ENCODE data around the gene CCDC142. TPM values are rescaled to one million over a fixed set of nuclear protein-coding genes. Genes with fewer than 3 reads are reported as not detected.

Gene CCDC142
- total RNA-seq, 2 experiments from 2014 or later: 18.9 to 20.2 TPM

DNA sequence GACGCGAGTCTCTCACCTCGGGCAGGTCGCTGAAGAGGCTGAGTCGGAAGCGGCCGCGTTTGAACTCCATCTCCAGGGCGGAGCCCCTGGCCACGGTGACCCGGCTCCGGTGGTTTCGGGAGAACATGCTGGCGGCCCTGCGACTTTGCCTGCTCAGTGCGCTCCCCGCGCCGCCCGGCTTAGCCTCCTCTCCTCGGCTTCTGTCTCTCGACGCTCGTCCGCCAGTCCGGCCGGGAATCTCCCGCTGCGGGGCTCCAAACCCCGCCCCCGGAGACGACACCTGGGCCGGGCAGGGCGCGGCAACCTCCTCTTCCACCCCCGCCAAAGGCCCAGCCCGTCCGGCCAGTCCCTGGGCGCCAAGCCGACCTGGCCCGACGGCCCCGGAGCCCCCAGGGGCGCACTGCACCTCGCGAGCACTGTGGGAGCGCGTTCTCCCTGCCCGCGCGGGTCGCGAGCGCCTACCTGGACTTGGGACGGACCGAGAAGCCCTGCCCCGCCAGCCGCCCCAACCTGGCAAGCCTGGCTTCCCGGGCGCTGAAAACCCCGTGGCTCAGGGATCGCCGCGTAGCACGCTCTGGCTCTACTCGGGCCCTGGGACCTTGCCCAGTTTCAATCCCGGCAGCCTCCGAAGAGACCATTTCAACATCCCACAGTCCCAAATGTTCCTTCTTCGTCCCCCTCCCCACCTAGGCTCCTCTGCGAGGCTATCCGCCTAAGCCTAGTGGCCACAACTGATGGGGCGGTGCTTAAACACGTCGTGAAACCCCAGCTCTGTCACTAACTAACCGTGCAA, 40.9 kb downstream of the CCDC142 start, which contains the start of gene RTKN:
TSS of gene RTKN (minus strand) at position 248 of the 793 bp plus-strand sequence. CDS start at position 127, 121 bp downstream.
- POLR2A ChIA-PET: no interaction called here
- CTCF ChIA-PET: no interaction called here

DNA sequence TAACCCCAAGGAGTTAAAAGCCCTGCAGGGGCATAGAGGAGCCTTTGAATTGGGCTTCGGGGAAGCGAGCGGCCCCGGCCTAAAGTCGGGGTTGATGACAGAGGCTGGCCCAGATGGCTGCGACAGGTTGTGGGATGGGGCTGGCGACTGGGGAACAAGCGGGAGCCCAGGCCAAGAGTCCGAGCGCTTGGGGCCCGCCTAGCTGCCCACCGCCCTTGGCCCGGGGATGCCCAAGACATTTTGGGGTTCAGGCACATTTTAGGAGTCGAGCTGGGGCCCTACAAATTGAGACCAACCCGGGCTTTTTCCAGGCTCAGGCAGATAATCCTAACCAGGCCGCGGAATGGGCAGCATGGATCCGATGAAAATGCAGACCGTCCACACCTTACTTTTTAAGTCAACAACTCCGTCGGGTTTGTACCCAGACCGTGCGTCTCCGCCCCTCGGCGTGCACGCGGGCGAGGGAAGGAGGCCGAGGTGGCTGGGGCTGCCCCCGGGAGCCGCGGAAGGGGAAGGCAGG, 41.6 kb downstream of the CCDC142 start:
- ChIA-PET CTCF (no interaction called here), POLR2A (no interaction called here)

GRCh38 chr2:74440378-74441169, 42.2 kb downstream of the CCDC142 start:
- POLR2A ChIA-PET: no interaction called here
- CTCF ChIA-PET: interaction anchor here (1.0 kb wide), 1 partner anchor 106 kb away, joined by 3 read pairs; no protein-coding TSS in a partner anchor

DNA sequence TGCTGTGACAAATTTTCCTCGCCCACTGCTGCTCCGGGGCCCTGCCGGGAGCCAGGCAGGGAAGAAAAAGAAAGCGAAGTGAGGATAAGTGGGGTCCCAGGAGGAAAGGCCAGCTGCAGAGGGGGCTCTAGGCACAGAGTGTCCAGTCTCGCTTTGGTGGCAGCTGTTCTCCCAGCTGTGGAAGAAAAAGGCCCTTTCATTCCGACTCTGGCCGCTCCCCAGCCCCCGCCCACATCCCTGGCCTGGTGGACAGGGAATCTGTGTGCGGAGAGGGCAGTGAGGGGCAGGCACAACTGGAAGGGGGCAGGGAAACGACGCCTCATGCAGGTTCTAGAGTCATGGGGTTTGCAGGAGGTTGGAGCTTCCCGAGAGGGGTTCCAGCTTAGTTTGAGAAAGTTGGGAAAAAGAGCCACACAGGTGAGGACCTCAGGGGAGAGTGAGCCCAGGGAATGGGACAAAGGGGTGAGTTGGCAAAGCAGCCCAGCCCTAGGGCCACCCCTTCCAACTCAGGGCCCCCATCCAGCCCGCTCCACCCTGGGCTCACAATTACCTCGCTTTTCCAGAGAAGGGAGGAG, 42.9 kb downstream of the CCDC142 start:
- CTCF ChIA-PET: interaction anchor here (0.6 to 1.0 kb wide), 2 partner anchors 10 to 105 kb away, joined by 3 read pairs; no protein-coding TSS in a partner anchor

DNA sequence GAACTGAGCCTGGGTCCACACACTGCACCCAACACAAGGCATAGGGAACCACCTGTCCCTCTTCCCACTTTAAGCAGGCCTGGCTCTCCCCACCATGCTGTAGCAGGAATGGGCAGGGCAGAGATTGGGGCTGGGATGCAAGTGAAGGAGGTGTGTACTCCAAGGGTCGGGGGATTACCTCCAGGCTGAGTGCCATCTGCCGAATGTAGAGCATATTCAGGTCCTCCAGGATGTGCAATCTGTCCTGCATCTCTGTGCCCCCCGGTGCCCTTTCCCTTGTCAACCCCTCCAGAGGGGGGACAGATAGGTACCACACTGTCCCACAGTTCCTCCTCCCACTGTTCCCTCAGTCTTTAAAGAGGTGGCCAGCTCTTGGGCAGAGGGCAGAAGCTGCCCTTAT, 43.4 kb downstream of the CCDC142 start:
- ChIA-PET POLR2A (interaction anchor here (0.6 kb wide), 1 partner anchor 149 kb away, joined by 3 read pairs; no protein-coding TSS in a partner anchor), CTCF (interaction anchor here (0.6 to 1.0 kb wide), 2 partner anchors 11 to 104 kb away, joined by 3 read pairs; no protein-coding TSS in a partner anchor)

More for the DNA sequence above, 42.9 kb downstream of the CCDC142 start:
- POLR2A ChIA-PET: interaction anchor here (0.6 kb wide), 1 partner anchor 149 kb away, joined by 3 read pairs; no protein-coding TSS in a partner anchor

DNA sequence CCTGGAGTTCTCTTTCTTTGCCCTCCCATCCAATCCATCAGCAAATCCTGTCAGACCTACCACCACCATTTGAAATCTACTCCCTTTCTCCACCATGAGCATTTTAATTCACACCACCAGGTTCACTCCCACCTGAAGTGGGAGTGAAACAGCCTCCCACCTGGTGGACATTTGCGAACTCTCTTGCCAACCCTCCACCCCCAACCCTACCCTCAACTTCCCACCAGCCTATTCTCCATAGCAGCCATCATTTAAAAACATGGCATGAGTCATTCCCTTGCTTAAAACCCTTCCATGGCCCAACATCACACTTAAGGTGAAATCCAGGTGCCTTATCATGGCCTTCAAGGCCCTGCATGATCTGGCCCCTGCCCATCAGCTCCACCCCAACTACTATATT, 44.5 kb downstream of the CCDC142 start:
- POLR2A ChIA-PET: no interaction called here
- CTCF ChIA-PET: no interaction called here

- CTCF ChIA-PET: no interaction called here
These were observed 45.7 kb downstream of the CCDC142 start for GRCh38 chr2:74436848-74437695.

DNA sequence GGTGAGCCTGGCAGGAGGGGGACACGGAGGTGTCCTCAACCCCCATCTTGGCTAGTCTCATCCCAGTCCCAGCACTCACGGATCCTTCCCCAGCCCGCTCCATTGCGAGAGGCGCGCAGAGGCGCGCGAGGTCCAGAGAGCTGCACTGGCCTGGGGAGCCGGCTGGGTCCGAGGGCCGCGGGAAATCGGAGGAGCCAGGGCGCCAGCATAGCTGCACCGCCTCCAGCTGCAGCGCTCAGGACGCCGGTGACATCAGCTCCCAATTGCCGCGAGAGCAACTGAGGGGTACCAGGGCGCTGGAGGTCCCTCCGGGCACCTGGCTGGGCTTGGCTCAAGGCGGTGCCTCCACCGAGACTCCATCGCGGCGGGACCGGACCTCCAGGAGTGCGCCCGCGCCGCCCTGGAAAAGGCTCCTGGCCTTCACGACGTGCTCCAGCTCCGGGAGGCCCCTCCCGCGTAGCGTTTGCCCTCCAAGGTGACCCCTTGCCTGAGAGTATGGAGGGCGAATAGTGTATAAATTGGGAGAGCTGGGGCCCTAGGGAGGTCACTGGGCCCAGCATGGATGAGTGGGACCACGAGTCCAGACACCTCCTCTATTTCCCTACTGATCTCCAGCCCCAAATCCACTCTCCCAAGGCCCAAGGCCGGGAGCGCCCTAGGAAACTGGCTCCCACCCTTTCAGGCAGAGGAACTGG, 46.5 kb downstream of the CCDC142 start:
- ChIA-PET CTCF (no interaction called here), POLR2A (no interaction called here)

More at GRCh38 chr2:74436848-74437695, 45.7 kb downstream of the CCDC142 start:
- POLR2A ChIA-PET: no interaction called here

DNA sequence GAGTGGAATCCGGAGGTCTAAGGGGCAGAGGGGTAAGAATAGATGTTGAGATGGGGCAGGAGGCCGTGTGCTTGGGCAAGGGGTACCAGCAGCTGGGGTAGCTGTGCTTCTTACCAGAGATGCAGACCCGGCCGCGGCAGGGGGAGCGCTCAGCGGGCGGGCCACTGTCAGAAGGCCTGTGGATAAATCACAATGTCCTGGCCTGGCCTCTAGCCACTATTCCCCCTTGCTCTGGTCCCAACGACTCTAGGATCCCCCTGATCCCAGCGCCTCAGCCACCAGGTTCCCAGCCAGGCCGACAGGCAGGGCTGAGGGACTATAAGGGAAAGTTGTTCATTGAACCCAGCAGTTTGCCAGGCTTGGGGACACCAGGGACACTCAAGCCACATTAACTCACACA, 52.3 kb downstream of the CCDC142 start:
- POLR2A ChIA-PET: no interaction called here
- CTCF ChIA-PET: no interaction called here

- CTCF ChIA-PET: no interaction called here
These were observed 53.0 kb downstream of the CCDC142 start for GRCh38 chr2:74429487-74430451.

DNA sequence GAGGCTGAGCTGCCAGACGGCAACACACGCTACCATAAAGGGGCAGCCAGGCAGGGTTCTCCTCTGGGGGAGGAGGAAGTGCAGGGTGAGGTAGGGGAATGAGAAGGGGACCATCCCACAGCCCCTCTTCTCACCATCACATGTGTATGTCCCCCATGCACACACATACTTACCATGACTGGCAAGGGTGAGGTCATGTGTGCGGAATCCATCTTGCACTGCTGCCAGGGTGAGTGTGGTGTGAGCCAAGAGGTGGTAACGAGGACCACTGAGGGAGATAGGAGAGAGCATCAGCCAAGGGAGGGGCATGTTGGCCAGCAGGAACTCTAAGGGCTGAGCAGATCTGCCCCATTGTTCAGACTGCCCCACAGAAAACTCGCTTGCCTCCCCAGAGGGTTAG, 54.1 kb downstream of the CCDC142 start:
- CTCF ChIA-PET: no interaction called here
- POLR2A ChIA-PET: no interaction called here

More at GRCh38 chr2:74429487-74430451, 53.0 kb downstream of the CCDC142 start:
- POLR2A ChIA-PET: no interaction called here

DNA sequence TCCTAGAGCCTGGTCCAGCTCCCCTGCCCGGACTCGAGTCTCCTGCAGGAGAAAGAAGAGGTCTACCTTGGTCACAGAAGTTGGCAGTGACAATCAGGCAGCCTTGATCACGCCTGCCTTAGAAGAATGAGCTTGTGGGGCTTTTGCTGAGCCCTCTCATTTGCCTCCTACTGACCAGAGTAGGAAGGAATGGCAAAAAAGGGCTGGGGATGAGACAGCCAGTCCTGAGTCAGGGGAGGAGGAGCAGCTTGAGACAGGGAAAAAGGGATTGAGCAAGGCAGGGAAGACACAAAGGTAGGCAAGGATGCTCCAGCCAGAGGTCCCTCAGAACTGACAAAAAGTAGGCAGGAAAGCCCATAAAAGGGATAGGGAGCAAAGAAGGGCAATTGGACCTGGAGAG, 55.2 kb downstream of the CCDC142 start:
- ChIA-PET POLR2A (no interaction called here), CTCF (interaction anchor here (1.7 kb wide), 1 partner anchor 36 kb away, joined by 7 read pairs; no protein-coding TSS in a partner anchor)

DNA sequence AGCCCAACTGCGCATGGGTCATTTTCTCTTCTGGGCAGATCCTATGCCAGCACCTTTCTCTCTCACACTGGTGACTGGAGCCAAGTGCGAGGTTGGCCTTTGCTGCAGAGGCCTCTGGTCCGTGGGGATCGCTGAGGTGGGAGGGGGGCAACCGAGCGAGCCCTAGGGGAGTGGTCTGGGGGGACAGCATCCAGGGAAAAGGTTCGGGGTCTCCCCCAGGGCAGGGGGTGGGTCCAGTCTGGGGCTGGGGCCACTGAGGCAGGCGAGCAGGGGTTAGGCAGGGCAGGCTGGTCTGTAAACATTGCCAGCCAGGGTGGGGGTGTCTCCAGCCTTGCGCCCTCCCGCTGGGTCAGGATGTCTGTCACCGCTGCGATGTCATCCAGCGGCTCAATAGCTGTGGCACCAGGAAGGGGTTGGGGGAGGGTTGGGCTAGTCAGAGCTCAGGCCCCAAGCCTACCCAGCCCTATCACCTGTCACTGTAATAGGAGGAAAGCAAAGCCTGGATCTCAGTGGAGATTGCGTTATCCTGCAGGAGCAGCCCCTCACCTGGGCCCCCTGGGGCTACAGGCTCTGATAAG, 56.5 kb downstream of the CCDC142 start:
- ChIA-PET POLR2A (no interaction called here), CTCF (interaction anchor here (1.3 to 1.7 kb wide), 2 partner anchors 27 to 35 kb away, joined by 3 to 7 read pairs; no protein-coding TSS in a partner anchor)

DNA sequence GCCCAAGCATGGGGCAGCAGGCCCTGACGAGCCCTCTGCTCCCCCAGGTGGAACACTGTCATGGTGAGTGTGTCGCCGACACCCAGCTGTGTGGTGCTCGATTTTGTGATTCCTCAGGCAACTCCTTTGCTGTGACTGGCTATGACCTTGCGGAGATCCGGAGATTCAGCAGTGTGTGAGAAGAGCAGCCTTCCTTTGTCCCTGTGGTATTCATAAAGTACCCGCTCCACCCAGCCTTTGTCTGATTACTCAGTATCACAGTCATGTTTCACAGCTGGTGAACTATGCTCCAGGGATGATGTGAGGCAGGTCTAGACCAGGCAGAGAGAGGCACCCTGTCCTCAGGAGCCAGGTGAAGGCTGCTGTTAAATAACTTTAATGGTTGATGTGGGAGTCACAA, 57.3 kb downstream of the CCDC142 start:
- ChIA-PET POLR2A (interaction anchor here (0.6 kb wide), 1 partner anchor 26 kb away, joined by 5 read pairs; no protein-coding TSS in a partner anchor), CTCF (interaction anchor here (1.3 kb wide), 1 partner anchor 28 kb away, joined by 3 read pairs; no protein-coding TSS in a partner anchor)

- CTCF ChIA-PET: interaction anchor here (1.3 kb wide), 1 partner anchor 28 kb away, joined by 3 read pairs; no protein-coding TSS in a partner anchor
- POLR2A ChIA-PET: interaction anchor here (0.6 kb wide), 1 partner anchor 27 kb away, joined by 5 read pairs; no protein-coding TSS in a partner anchor
These were observed 57.8 kb downstream of the CCDC142 start for GRCh38 chr2:74424995-74425406.

- ChIA-PET POLR2A (no interaction called here), CTCF (no interaction called here)
These were observed 58.4 kb downstream of the CCDC142 start for GRCh38 chr2:74424139-74424992.

Data from activated CD8-positive, alpha-beta memory T cell treated with anti-CD3 and anti-CD28 coated beads for 36 hours (primary cell).